IPS-15b (cell line): ENCODE data around the gene ZDHHC22.

Source experiments
- H3K27me3 ChIP-seq: one replicate; pipeline ENCODE4 v1.6.1; 2013; ENCODE audit warnings: low read length; ENCODE audit not compliant: control insufficient read depth, insufficient read depth
- H3K36me3 ChIP-seq: one replicate; pipeline ENCODE4 v1.6.1; 2013; ENCODE audit warnings: low read length; ENCODE audit not compliant: control insufficient read depth, insufficient read depth
- H3K4me1 ChIP-seq: one replicate; pipeline ENCODE4 v1.6.1; 2013; ENCODE audit warnings: mild to moderate bottlenecking, low read length; ENCODE audit not compliant: control insufficient read depth, insufficient read depth
- H3K4me3 ChIP-seq: one replicate; pipeline ENCODE4 v1.5.1; 2013; ENCODE audit warnings: low read depth, low read length
- H3K9ac ChIP-seq: one replicate; pipeline ENCODE4 v1.6.1; 2013; ENCODE audit warnings: low read depth, mild to moderate bottlenecking, low read length
- H3K9me3 ChIP-seq: one replicate; pipeline ENCODE4 v1.6.1; 2013; ENCODE audit warnings: mild to moderate bottlenecking, low read length; ENCODE audit not compliant: control insufficient read depth, insufficient read depth

Gene ZDHHC22

GRCh38 chr14:77139022-77139421, 2.6 kb downstream of the ZDHHC22 start:
- H3K4me3 ChIP-seq: peak overlapping the region; percentile 93
- H3K27me3 ChIP-seq: peaks cover 30% of the 10 kb centered on the region
- H3K9ac ChIP-seq: no peak overlapping the region
- H3K36me3 ChIP-seq: peaks cover 3% of the 10 kb centered on the region
- H3K4me1 ChIP-seq: peaks cover 23% of the 10 kb centered on the region
- no peaks in the 10 kb centered on the region for H3K9me3 ChIP-seq

DNA sequence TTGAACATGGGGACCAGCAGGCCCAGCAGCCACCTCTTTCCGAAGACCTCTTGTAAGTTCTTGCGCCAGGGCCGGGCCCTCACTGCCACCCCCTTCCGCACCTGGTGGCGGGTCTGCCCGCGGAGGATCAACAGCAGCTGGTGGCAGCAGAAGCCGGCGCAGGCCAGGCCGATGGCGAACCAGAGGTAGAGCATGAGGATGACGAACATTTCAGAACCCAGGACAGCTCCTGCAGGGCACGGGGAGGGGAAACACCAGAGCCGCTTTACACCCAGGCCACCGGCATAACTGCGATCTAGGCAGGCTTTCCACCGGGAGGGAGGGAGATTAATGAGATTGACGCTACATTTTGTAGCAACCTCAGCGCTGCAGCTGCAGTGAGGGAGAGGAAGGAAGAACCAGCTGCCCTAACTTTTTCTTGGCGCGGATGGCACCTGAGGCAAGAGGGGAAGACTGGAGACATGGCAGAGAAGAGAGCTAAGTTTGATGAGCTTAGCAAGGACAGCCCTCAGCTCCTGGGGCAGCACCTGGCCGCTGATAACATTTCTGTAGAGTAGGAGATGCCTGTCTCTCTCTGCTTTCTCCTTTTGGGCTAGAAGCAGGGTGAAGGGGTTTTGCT, 7.8 kb downstream of the ZDHHC22 start:
- no peak overlapping the region for H3K9ac ChIP-seq
- no peaks in the 10 kb centered on the region for H3K9me3 ChIP-seq
- peaks cover 3% of the 10 kb centered on the region for H3K27me3 ChIP-seq
- H3K4me3 ChIP-seq: no peak overlapping the region
- peaks cover 2% of the 10 kb centered on the region for H3K4me1 ChIP-seq
- H3K36me3 ChIP-seq: peaks cover 3% of the 10 kb centered on the region

DNA sequence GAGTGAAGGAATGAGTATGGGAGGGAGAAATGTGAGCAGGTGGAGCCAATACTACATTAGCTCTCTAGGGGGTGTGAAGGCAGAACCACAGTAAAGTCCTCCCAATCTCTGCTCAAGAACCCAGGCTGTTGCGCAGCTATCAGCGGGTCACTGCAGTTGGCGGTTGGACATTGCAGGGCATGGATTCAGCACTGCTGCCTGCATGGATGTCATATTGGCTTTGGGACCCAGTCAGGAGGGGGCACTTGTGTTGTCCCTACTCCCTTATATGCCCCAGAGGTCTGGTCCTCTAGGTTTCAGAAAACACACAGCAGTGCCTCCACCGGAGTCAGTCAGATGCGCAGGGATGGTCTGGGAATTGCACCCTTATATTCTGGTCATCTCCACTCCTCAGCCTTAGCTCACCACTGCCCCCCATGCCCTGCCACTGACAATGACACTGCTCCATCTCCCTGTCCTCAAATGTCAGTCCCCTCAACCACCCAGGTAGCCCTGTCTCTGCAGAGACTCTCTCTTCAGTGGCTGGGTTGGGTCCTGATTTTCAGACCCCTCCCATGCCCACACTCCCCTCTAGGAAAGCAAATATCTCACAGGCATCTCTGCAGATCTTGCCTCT, 9.6 kb downstream of the ZDHHC22 start:
- Histone ChIP-seq H3K9ac (no peak overlapping the region), H3K9me3 (no peaks in the 10 kb centered on the region), H3K27me3 (peaks cover 3% of the 10 kb centered on the region)

DNA sequence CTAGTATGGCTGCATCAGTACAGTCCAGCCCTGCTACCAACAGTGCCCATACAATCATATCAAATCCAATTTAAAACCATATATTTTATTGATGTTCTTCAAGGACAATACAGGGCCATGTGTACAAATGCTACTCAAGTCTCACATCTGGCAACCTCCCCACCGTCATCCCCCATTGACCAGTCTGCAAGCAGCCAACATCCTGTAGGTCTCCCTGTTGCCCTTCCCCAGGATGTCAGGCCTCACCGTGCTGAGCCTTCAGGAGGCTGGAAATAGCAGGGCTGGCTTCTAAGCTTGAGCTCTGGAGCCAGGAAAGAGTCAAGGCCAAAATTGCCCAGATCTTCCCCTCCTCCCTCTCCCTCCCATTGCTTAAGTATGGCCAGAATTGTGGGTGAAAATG, 10.4 kb downstream of the ZDHHC22 start:
- no peak overlapping the region for H3K4me3 ChIP-seq
- H3K27me3 ChIP-seq: peaks cover 8% of the 10 kb centered on the region
- H3K4me1 ChIP-seq: peaks cover 2% of the 10 kb centered on the region
- H3K9ac ChIP-seq: no peak overlapping the region
- peaks cover 3% of the 10 kb centered on the region for H3K36me3 ChIP-seq
- no peaks in the 10 kb centered on the region for H3K9me3 ChIP-seq

More for the DNA sequence above, 9.6 kb downstream of the ZDHHC22 start:
- peaks cover 3% of the 10 kb centered on the region for H3K36me3 ChIP-seq
- H3K4me3 ChIP-seq: no peak overlapping the region
- peaks cover 2% of the 10 kb centered on the region for H3K4me1 ChIP-seq

- no peak overlapping the region for H3K9ac ChIP-seq
- no peaks in the 10 kb centered on the region for H3K36me3 ChIP-seq
- no peaks in the 10 kb centered on the region for H3K9me3 ChIP-seq
- H3K4me3 ChIP-seq: no peak overlapping the region
- H3K27me3 ChIP-seq: peaks cover 15% of the 10 kb centered on the region
- peaks cover 2% of the 10 kb centered on the region for H3K4me1 ChIP-seq
Measured at GRCh38 chr14:77130386-77130785, 11.2 kb downstream of the ZDHHC22 start.

DNA sequence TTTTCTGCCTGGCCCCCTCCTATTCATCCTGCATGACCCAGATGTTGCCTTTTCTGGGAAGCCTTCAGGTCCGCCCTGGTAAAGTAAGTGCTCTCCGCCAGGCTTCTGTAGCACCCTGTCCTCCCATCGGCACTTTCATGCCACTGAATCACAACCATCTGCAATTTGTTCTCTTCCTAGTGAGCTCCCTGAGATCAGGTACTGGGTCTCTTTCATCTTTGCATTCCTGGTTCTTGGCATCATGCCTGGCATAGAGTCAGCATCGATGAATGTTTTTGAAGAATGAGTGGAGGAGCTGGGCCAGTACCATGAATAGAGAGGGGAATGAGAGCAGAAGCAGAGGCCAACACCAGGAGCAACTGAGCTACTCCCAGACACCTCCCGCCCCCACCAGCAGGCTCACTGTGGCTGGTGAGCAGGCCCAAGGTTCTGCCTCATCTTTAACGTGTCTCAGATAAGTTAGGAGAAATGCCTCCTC, 13.1 kb downstream of the ZDHHC22 start:
- Histone ChIP-seq H3K4me1 (peaks cover 4% of the 10 kb centered on the region), H3K4me3 (no peak overlapping the region), H3K27me3 (peaks cover 20% of the 10 kb centered on the region)

DNA sequence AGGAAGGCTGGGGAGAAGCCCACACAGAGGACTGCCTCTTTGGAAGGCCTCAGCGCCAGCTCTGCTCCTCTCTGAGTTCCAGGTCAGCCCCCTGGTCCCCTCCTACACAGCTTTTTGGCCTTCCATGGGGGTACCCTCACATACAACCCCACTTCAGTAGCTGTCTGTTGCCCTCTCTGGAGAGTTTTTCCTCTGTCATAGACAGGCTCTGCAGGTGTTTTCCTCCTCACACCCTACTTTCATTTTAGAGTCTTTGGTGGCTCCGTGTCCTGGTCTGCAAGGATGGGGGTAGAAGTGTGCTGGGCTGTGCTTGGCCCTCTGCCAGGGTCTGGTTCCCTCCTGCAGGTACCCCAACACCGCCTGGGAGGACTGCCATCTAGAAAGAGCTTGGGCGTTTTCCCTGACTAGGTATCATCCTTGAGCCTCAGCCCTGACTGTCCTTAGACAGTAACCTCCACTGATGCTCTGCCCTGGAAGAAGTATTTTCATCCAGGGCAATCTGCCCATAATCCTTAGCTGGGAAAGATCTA, 15.1 kb downstream of the ZDHHC22 start:
- H3K9me3 ChIP-seq: no peaks in the 10 kb centered on the region
- peaks cover 4% of the 10 kb centered on the region for H3K4me1 ChIP-seq
- H3K27me3 ChIP-seq: peaks cover 20% of the 10 kb centered on the region
- no peak overlapping the region for H3K9ac ChIP-seq
- H3K4me3 ChIP-seq: no peak overlapping the region
- no peaks in the 10 kb centered on the region for H3K36me3 ChIP-seq

More for the DNA sequence above, 13.1 kb downstream of the ZDHHC22 start:
- no peaks in the 10 kb centered on the region for H3K36me3 ChIP-seq
- H3K9ac ChIP-seq: no peak overlapping the region
- no peaks in the 10 kb centered on the region for H3K9me3 ChIP-seq

GRCh38 chr14:77125823-77126325, 15.7 kb downstream of the ZDHHC22 start:
- H3K9me3 ChIP-seq: no peaks in the 10 kb centered on the region
- H3K36me3 ChIP-seq: no peaks in the 10 kb centered on the region
- H3K9ac ChIP-seq: no peak overlapping the region
- no peak overlapping the region for H3K4me3 ChIP-seq
- peaks cover 20% of the 10 kb centered on the region for H3K27me3 ChIP-seq
- H3K4me1 ChIP-seq: peaks cover 8% of the 10 kb centered on the region

DNA sequence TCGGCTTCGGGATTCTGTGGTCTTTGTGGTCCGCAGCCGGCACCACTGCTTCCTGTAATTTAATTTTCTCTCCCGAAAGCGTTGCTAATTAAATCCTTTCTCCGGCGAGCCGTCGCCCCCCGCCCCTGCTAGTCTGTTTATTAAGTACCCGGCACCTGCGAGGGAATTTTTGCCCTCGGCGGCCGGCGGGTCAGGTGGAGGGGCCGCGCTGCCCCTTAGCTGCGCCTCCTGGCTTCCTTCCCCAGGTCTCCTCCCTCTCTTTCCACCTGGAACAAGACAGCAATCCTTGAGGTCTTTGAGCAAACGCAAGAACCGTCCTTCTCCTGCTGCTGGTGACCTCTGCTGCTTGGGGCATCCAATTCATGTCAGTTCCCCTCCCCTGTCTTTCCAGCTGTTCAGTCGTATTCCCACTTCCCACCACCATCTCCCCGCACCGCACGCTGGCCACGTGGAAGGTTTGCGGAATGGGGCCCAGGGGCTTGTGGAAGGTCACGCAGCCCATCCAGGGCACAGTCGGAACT, 16.2 kb downstream of the ZDHHC22 start:
- H3K9me3 ChIP-seq: no peaks in the 10 kb centered on the region
- H3K9ac ChIP-seq: no peak overlapping the region
- H3K36me3 ChIP-seq: no peaks in the 10 kb centered on the region
- H3K4me1 ChIP-seq: peaks cover 8% of the 10 kb centered on the region
- peak overlapping the region; percentile 88 for H3K4me3 ChIP-seq
- H3K27me3 ChIP-seq: peaks cover 20% of the 10 kb centered on the region

GRCh38 chr14:77124345-77125280, 17.0 kb downstream of the ZDHHC22 start:
- Histone ChIP-seq H3K4me3 (peak overlapping the region; percentile 88), H3K36me3 (no peaks in the 10 kb centered on the region), H3K27me3 (peaks cover 20% of the 10 kb centered on the region), H3K9ac (no peak overlapping the region), H3K4me1 (peaks cover 8% of the 10 kb centered on the region), H3K9me3 (no peaks in the 10 kb centered on the region)
